ENCODE measurements around the gene RBM47.
A peak's percentile ranks its signal among the peaks of the same experiment; 100 is the strongest.

Gene RBM47

GRCh38 chr4:40622913-40623312, 6.8 kb downstream of the RBM47 start:
- no peak overlapping the region for H3K27ac ChIP-seq (ENCODE audit: low read length)
- no peaks in the 10 kb centered on the region for H3K9me3 ChIP-seq (ENCODE audit: control insufficient read depth in 1 of 2, low read length in 2 of 2)
- no peak overlapping the region for H3K4me3 ChIP-seq (ENCODE audit: low read depth in 1 of 2, low read length in 2 of 2)
- H3K27me3 ChIP-seq (ENCODE audit: low read depth, low read length) = no peaks in the 10 kb centered on the region
- H3K36me3 ChIP-seq (ENCODE audit: control insufficient read depth in 1 of 2, insufficient read depth in 2 of 2, low read length in 2 of 2) = no peaks in the 10 kb centered on the region
- H3K4me1 ChIP-seq (ENCODE audit: control insufficient read depth in 1 of 2, insufficient read depth in 2 of 2, low read length in 2 of 2) = peaks cover 3 to 11% of the 10 kb centered on the region in 2 donors

DNA sequence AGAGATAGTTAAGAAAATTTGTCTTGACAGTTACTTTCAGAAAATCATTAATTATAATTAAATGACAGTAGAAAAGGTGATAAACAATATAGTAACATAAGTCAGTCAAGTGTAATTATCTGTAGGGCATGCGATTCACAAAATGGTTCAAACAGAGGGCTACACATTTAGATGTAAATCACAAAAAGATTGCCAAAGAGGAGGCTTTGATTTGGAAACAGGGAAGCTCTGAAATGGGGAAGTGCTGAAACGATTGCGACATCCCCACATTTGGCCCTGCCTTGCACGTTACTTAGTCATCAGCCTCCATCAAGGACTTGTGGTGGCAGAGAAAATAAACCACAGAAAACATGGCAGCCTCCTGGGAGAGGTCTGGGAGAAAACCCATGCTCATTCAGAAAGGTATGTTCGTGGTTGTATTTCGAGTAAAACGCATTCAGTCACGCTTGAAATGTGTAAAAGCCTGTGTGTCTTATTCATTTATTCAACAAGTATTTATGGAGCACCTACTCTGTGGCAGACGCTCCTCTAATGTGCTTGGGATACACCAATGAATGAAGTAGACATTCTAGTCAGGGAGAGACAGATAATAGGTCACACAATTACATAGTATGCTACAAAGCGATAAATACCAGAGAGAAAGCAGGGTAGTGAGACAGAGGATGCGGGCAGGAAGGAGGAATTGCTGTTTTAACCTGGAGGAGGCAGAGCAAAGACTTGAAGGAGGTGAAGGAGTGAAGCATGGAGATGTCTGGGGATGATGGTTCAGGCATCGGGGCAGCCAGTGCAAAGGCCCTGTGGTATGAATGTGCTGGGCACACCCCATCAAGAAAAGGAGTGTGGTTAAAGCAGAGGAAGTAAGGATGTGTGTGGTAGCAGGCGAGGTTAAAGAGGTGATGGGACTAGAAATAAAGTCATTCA, 7.8 kb downstream of the RBM47 start:
- Histone ChIP-seq H3K27me3 (ENCODE audit: low read depth, low read length) (no peaks in the 10 kb centered on the region), H3K4me3 (ENCODE audit: low read depth in 1 of 2, low read length in 2 of 2) (no peak overlapping the region), H3K27ac (ENCODE audit: low read length) (peak overlapping the region; percentile 20)

DNA sequence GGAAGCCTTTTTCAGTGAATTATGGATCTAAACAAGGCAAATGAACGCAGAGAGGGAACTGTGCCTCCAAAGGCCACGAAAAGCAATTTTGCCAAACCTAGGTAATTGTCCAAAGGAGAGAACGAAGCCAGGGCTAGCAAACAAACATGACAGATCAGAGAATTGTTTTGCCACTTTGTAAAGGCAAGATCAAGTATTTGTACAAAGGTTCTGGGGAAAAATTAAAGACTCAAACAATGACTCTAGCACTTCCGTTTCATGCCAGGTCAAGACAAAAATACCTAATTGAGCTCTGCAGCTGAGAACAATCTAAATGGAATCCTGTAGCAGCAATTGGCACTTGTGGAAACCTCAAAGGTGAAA, 8.5 kb downstream of the RBM47 start:
- no peak overlapping the region for H3K4me3 ChIP-seq (ENCODE audit: low read depth in 1 of 2, low read length in 2 of 2)

More for the DNA sequence above, 7.8 kb downstream of the RBM47 start:
- Histone ChIP-seq H3K9me3 (ENCODE audit: control insufficient read depth in 1 of 2, low read length in 2 of 2) (no peaks in the 10 kb centered on the region), H3K4me1 (ENCODE audit: control insufficient read depth in 1 of 2, insufficient read depth in 2 of 2, low read length in 2 of 2) (peaks cover 3 to 10% of the 10 kb centered on the region in 2 donors), H3K36me3 (ENCODE audit: control insufficient read depth in 1 of 2, insufficient read depth in 2 of 2, low read length in 2 of 2) (no peaks in the 10 kb centered on the region)

DNA sequence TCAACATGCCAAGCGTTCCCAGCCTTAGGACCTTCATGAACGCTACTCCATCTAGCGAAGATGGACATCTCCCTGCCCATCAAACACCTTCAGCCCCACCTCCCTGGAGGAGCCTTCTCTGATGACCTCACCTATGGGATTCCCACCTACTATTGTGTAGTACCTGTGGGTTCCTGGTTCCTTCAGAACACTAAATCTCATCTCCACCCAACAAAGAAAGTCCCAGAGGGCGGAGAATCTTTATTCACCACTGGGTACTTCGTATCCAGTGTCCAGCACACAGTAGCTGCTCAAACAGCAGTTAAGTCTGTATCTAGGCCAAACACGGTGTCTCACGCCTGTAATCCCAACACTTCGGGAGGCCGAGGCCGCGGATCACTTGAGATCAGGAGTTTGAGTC, 10.1 kb downstream of the RBM47 start:
- Histone ChIP-seq H3K9me3 (ENCODE audit: control insufficient read depth in 1 of 2, low read length in 2 of 2) (no peaks in the 10 kb centered on the region), H3K36me3 (ENCODE audit: control insufficient read depth in 1 of 2, insufficient read depth in 2 of 2, low read length in 2 of 2) (no peaks in the 10 kb centered on the region), H3K4me3 (ENCODE audit: low read depth in 1 of 2, low read length in 2 of 2) (no peak overlapping the region), H3K4me1 (ENCODE audit: control insufficient read depth in 1 of 2, insufficient read depth in 2 of 2, low read length in 2 of 2) (peaks cover 0 to 3% of the 10 kb centered on the region in 2 donors), H3K27me3 (ENCODE audit: low read depth, low read length) (no peaks in the 10 kb centered on the region), H3K27ac (ENCODE audit: low read length) (no peak overlapping the region)

More for the DNA sequence above, 8.5 kb downstream of the RBM47 start:
- Histone ChIP-seq H3K36me3 (ENCODE audit: control insufficient read depth in 1 of 2, insufficient read depth in 2 of 2, low read length in 2 of 2) (no peaks in the 10 kb centered on the region), H3K9me3 (ENCODE audit: control insufficient read depth in 1 of 2, low read length in 2 of 2) (no peaks in the 10 kb centered on the region), H3K4me1 (ENCODE audit: control insufficient read depth in 1 of 2, insufficient read depth in 2 of 2, low read length in 2 of 2) (peaks cover 0 to 4% of the 10 kb centered on the region in 2 donors), H3K27ac (ENCODE audit: low read length) (peak overlapping the region; percentile 20), H3K27me3 (ENCODE audit: low read depth, low read length) (no peaks in the 10 kb centered on the region)

- H3K27ac ChIP-seq (ENCODE audit: low read length) = no peak overlapping the region
- no peaks in the 10 kb centered on the region for H3K36me3 ChIP-seq (ENCODE audit: control insufficient read depth in 1 of 2, insufficient read depth in 2 of 2, low read length in 2 of 2)
- no peak overlapping the region for H3K4me3 ChIP-seq (ENCODE audit: low read depth in 1 of 2, low read length in 2 of 2)
- H3K27me3 ChIP-seq (ENCODE audit: low read depth, low read length) = no peaks in the 10 kb centered on the region
- H3K4me1 ChIP-seq (ENCODE audit: control insufficient read depth in 1 of 2, insufficient read depth in 2 of 2, low read length in 2 of 2) = no peaks in the 10 kb centered on the region
- H3K9me3 ChIP-seq (ENCODE audit: control insufficient read depth in 1 of 2, low read length in 2 of 2) = no peaks in the 10 kb centered on the region
Measured at GRCh38 chr4:40617872-40618271, 11.8 kb downstream of the RBM47 start.

DNA sequence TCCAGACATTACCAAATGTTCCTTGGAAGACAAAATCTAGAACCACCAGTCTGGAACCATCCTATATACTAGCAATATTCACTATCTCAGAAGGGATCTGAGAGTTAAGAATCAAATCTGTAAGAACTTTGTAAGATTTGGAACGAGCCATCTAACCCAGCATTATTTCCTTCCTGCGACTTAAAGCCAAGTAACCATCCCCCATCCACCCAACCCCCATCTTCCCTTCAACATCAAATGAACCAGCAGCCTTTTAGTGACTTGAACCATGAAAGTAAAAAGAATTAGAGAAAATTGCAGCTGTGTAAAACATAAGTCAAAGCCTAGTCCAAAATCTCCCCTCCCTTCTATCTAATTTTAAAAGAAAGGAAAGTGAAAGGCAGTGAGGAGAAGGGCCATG, 15.6 kb downstream of the RBM47 start:
- H3K9me3 ChIP-seq (ENCODE audit: control insufficient read depth in 1 of 2, low read length in 2 of 2) = no peaks in the 10 kb centered on the region
- H3K4me1 ChIP-seq (ENCODE audit: control insufficient read depth in 1 of 2, insufficient read depth in 2 of 2, low read length in 2 of 2) = no peaks in the 10 kb centered on the region
- no peaks in the 10 kb centered on the region for H3K27me3 ChIP-seq (ENCODE audit: low read depth, low read length)
- no peak overlapping the region for H3K4me3 ChIP-seq (ENCODE audit: low read depth in 1 of 2, low read length in 2 of 2)
- H3K36me3 ChIP-seq (ENCODE audit: control insufficient read depth in 1 of 2, insufficient read depth in 2 of 2, low read length in 2 of 2) = no peaks in the 10 kb centered on the region
- no peak overlapping the region for H3K27ac ChIP-seq (ENCODE audit: low read length)

GRCh38 chr4:40613456-40613855, 16.2 kb downstream of the RBM47 start:
- Histone ChIP-seq H3K36me3 (ENCODE audit: control insufficient read depth in 1 of 2, insufficient read depth in 2 of 2, low read length in 2 of 2) (no peaks in the 10 kb centered on the region), H3K4me1 (ENCODE audit: control insufficient read depth in 1 of 2, insufficient read depth in 2 of 2, low read length in 2 of 2) (no peaks in the 10 kb centered on the region), H3K27me3 (ENCODE audit: low read depth, low read length) (no peaks in the 10 kb centered on the region), H3K4me3 (ENCODE audit: low read depth in 1 of 2, low read length in 2 of 2) (no peak overlapping the region), H3K27ac (ENCODE audit: low read length) (no peak overlapping the region), H3K9me3 (ENCODE audit: control insufficient read depth in 1 of 2, low read length in 2 of 2) (no peaks in the 10 kb centered on the region)

DNA sequence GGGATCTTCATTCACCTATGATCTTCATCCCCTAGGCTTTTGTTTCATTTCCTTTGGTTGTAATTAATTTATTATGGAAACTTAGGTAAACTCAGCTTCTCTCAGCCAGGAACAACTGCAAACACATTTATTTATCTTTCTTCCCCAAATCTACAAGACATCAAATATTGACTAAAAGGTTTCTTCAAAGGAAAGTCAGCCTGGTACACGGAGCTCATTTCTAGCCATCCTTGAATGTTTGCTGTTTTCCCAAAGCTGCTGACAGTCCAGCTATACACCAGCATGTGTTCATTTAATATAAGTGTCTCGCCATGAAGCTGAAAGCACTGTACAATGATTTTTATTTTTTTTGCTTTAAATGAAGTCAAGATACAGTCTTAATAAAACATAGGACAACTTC, 16.8 kb downstream of the RBM47 start:
- no peaks in the 10 kb centered on the region for H3K9me3 ChIP-seq (ENCODE audit: control insufficient read depth in 1 of 2, low read length in 2 of 2)
- H3K27ac ChIP-seq (ENCODE audit: low read length) = no peak overlapping the region

DNA sequence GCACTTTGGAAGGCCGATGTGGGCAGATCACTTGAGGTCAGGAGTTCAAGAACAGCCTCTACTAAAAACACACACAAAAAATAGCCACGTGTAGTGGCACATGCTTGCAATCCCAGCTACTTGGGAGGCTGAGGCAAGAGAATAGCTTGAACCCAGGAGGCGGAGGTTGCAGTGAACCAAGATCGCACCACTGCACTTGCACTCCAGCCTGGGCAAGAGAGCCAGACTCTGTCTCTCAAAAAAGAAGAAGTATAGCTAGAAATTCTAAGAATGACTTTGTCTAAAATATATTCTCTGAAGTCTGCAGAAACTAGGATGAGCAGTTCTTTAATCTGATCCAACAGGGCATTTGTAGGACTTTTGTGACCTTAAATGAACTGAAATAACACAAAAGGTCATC, 17.4 kb downstream of the RBM47 start:
- no peaks in the 10 kb centered on the region for H3K27me3 ChIP-seq (ENCODE audit: low read depth, low read length)
- H3K27ac ChIP-seq (ENCODE audit: low read length) = no peak overlapping the region
- no peaks in the 10 kb centered on the region for H3K4me1 ChIP-seq (ENCODE audit: control insufficient read depth in 1 of 2, insufficient read depth in 2 of 2, low read length in 2 of 2)
- no peaks in the 10 kb centered on the region for H3K36me3 ChIP-seq (ENCODE audit: control insufficient read depth in 1 of 2, insufficient read depth in 2 of 2, low read length in 2 of 2)
- no peak overlapping the region for H3K4me3 ChIP-seq (ENCODE audit: low read depth in 1 of 2, low read length in 2 of 2)
- H3K9me3 ChIP-seq (ENCODE audit: control insufficient read depth in 1 of 2, low read length in 2 of 2) = no peaks in the 10 kb centered on the region

More for the DNA sequence above, 16.8 kb downstream of the RBM47 start:
- Histone ChIP-seq H3K36me3 (ENCODE audit: control insufficient read depth in 1 of 2, insufficient read depth in 2 of 2, low read length in 2 of 2) (no peaks in the 10 kb centered on the region), H3K4me3 (ENCODE audit: low read depth in 1 of 2, low read length in 2 of 2) (no peak overlapping the region), H3K27me3 (ENCODE audit: low read depth, low read length) (no peaks in the 10 kb centered on the region), H3K4me1 (ENCODE audit: control insufficient read depth in 1 of 2, insufficient read depth in 2 of 2, low read length in 2 of 2) (no peaks in the 10 kb centered on the region)

DNA sequence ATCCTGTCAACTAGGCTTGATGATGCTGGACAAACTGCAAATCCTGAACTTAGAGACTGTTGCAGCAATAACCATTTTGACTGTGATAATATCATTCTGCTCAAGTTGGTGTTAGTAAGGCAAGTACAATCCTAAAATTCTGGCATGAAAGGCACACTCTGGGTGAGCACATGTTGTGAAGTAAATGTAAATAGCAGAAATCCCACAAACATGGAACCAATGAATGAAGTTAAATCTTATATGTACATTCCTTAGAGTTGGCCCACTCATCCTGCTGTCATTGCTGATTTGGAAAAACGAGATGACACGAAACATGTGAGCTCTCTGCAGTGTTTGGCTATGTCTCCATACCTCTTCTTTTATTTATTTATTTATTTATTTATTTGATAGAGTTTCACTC, 21.0 kb downstream of the RBM47 start:
- no peaks in the 10 kb centered on the region for H3K9me3 ChIP-seq (ENCODE audit: control insufficient read depth in 1 of 2, low read length in 2 of 2)
- H3K27me3 ChIP-seq (ENCODE audit: low read depth, low read length) = no peaks in the 10 kb centered on the region
- no peak overlapping the region for H3K4me3 ChIP-seq (ENCODE audit: low read depth in 1 of 2, low read length in 2 of 2)
- H3K4me1 ChIP-seq (ENCODE audit: control insufficient read depth in 1 of 2, insufficient read depth in 2 of 2, low read length in 2 of 2) = no peaks in the 10 kb centered on the region
- H3K36me3 ChIP-seq (ENCODE audit: control insufficient read depth in 1 of 2, insufficient read depth in 2 of 2, low read length in 2 of 2) = no peaks in the 10 kb centered on the region
- no peak overlapping the region for H3K27ac ChIP-seq (ENCODE audit: low read length)

DNA sequence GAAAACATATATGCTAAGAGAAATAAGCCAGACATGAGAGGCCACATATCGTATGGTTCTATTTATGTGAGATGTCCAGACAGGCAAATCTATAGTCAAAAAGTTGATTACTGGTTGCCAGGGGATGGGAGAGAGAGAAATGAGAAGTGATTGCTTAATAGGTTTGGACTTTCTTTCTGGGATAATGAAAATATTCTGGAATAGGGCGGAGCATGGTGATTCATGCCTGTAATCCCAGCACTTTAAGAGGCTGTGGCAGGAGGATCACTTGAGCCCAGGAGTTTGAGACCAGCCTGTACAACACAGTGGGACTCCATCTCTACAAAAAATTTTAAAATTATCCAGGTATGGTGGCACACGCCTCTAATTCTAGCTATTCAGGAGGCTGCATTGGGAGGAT, 22.4 kb downstream of the RBM47 start:
- Histone ChIP-seq H3K4me3 (ENCODE audit: low read depth in 1 of 2, low read length in 2 of 2) (no peak overlapping the region), H3K36me3 (ENCODE audit: control insufficient read depth in 1 of 2, insufficient read depth in 2 of 2, low read length in 2 of 2) (no peaks in the 10 kb centered on the region), H3K27ac (ENCODE audit: low read length) (no peak overlapping the region), H3K4me1 (ENCODE audit: control insufficient read depth in 1 of 2, insufficient read depth in 2 of 2, low read length in 2 of 2) (no peaks in the 10 kb centered on the region), H3K9me3 (ENCODE audit: control insufficient read depth in 1 of 2, low read length in 2 of 2) (no peaks in the 10 kb centered on the region), H3K27me3 (ENCODE audit: low read depth, low read length) (no peaks in the 10 kb centered on the region)

All from muscle layer of duodenum (tissue), 2 donors.